GM21381 (cell line): ENCODE measurements around the gene ANG.

Experiments used
- ATAC-seq: cut with Tn5 transposase; IDR thresholded peaks from one replicate; pipeline ENCODE4 v1.9.1; 2021; ENCODE audit warnings: mild to moderate bottlenecking, moderate library complexity; ENCODE audit not compliant: unreplicated experiment

ANG gene

GRCh38 chr14:20675669-20676068 lies 12.9 kb upstream of the ANG start:
- ATAC-seq = no peak

DNA sequence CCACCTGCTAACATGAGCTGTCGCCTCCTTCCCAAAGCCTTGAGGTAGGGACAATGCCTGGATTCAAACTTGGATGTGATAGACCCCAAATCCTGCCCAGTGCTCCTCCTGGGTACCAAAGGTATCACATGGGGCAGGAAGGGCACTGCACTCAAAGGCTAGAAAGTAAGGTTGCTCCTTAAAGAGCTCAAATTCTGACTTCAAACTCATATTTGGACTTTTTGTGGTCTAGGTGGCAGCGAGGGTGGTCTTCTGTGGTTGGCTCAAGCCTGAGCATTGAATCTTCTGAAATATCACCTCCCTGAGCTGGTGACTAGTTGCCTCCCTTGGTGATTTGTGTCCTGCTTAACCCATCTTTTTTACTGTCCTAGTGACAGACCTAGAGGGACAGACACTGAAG lies 12.5 kb upstream of the ANG start:
- no peak for ATAC-seq

DNA sequence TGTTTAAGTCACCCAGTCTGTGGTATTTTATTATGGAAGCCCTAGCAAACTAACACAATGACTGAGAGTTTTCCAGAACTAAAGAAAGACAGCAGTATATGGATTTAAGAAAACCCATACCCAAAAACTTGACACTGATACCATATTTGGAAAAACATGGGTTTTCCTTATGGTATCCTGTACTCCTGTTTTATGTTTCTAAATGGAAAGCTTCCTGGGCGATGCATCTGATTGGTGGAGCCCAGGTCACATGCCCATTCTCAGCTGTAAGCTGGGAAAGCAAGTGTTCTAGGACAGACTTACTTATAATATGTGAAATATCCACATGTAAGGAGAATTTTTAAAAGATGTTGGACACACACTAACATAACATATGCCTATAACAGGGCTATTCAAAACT lies 8.7 kb upstream of the ANG start:
- ATAC-seq = no peak

GRCh38 chr14:20680363-20680762 lies 8.2 kb upstream of the ANG start:
- ATAC-seq = no peak

GRCh38 chr14:20680843-20681347 lies 7.7 kb upstream of the ANG start:
- peak; percentile 26 for ATAC-seq

GRCh38 chr14:20681348-20682126 lies 7.0 kb upstream of the ANG start:
- ATAC-seq = peak; percentile 21

GRCh38 chr14:20682127-20682434 lies 6.5 kb upstream of the ANG start:
- no peak for ATAC-seq

- ATAC-seq = peak; percentile 37
These were observed 6.0 kb upstream of the ANG start for GRCh38 chr14:20682435-20683124.

DNA sequence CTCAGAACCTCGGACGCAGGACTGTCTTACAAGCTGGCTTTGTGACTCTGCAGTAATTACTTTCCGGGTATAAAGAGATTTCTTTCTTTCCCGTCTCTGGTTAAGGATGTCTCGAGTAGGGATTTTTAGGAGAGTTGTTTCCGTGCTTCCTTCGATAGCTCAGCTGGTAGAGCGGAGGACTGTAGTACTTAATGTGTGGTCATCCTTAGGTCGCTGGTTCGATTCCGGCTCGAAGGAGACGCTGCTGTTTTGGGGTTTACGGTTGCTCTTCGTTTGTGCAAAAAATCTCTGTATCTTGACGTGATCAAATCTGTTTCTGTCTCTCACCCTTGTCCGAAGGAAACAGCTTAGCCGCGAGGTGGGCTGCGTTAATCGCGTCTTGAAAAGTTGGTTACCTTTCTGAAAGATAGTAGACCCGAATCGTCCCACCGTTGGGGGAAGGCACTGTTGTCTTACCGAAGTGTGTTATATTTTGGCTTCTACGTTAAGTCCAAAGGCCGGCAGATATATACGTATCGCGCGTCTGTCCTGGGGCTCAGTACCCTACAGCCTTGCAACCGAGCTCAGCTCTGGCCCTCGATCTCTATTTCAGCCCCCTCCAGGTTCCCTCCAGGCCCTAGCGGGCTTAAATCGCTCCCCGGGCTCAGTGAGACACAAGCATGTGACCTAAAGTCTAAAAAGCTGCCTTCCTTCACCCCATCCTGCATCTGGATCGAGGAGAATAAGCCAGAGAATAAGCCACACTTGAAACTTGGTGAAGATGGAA lies 5.3 kb upstream of the ANG start:
- peak; percentile 30 for ATAC-seq

GRCh38 chr14:20683891-20684661 lies 4.5 kb upstream of the ANG start, which contains the start of gene RNASE4:
Gene RNASE4, plus strand, starts transcription at chr14:20684560. Its CDS starts 14,812 bp downstream, at chr14:20699372.
- ATAC-seq = peak; percentile 33

DNA sequence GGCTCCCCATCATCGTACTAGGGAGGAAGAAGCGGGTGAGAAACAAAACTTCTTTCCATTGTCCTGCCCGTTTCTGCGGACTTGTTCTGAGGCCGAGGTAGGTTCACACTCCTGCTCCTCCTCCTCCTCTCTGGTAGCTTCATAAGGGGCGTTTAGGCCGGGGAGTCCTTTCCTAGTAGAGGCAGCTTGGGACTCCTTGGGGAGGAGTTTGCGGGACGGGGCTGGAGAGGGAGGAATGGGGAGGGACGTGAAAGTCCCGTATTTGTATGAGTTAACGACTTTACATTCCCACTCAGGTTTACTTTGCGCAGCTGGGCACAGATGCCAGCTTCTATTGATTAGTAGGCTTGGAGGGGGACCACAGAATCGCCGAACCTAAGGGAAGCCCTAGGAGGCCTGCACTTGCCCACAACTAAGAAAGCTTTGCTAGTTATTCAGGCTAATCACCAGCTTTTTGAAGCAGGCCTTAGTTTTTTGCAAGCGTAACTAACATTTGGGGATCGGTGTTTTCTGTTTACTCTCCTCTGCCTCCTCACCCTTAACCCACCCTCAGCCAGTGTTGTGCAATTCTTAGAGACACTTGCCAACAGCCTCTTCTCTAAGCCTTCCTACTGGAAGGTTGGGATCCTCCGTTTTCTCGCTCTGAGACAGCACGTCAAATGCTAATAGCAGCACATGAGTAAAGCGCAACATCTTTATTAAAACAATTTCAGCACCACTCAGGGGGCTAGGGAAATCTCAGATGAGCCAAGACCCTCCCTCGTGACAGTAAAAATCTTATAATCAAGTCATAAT lies 3.7 kb upstream of the ANG start:
- no peak for ATAC-seq

GRCh38 chr14:20686386-20687143 lies 2.0 kb upstream of the ANG start:
- ATAC-seq = no peak

GRCh38 chr14:20687362-20688166 lies 1.0 kb upstream of the ANG start:
- ATAC-seq = no peak

DNA sequence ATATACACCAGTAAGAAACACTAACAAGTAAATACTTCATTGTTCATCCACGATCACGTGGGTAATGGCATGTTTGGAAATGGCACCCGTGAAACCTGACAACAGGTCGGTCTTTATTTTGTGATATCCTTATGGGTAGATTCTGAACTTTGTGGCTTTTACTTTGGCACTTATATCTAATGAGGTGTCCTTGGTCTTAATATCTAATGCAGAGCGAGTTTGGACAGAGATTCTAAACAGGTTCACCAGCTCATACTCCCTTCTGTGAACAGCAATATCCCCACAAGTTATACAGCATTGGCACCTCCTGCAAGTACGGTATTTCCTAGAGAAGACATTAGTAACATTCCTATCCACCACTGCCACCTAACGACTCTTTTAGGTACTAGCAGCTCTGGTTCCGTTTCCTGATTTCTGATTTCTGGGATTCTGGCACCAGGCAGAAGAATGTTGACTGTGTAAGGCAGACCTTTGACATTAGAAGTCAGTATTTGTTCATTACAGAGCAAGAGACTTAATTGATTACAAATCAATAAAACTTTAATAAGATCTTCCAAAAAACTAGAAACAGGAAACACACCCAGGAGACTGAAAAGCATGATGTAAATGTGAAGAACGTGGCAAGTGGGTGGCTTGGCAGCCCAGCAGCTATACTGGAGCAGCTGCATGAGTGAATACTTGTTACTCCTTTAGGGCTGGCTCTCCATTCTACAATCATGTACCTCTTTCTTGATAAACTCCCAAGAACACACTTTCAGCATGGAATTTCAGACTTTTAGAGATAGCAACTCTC lies 2.5 kb downstream of the ANG start:
- ATAC-seq = peak; percentile 58

DNA sequence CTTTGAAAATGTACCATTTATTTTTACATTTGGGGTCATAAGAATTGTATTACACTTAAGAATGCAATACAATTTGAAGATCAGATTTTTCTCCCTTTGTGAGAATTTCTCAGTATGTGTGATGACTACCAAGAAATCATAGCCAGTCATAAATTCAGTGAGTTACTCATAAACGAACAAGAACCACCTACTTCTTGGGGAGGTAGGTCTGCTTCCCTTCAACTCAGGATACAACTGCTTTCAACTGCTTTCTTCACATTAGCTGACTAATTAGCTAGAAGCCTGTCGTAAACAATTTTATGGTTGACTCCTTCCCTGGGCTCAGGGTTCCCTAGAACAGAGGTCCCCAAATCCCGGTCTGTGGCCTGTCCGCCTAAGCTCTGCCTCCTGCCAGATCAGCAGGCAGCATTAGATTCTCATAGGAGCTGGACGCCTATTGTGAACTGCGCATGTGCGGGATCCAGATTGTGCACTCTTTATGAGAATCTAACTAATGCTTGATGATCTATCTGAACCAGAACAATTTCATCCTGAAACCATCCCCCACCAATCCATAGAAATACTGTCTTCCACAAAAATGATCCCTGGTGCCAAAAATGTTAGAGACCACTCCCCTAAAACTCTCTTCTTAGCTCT lies 3.7 kb downstream of the ANG start:
- ATAC-seq = no peak

- no peak for ATAC-seq
These were observed 8.2 kb downstream of the ANG start for GRCh38 chr14:20696764-20697163.
